ENCODE data around the gene GIN1. TPM values are rescaled to one million over a fixed set of nuclear protein-coding genes. Genes with fewer than 3 reads are reported as not detected.

Gene GIN1
- total and polyA plus RNA-seq, 9 of the 15 experiments (the other 6 are each of a cell fraction or from before 2014, with no cell fraction given) = 2.4 to 9.8 (median 7.8) TPM

DNA sequence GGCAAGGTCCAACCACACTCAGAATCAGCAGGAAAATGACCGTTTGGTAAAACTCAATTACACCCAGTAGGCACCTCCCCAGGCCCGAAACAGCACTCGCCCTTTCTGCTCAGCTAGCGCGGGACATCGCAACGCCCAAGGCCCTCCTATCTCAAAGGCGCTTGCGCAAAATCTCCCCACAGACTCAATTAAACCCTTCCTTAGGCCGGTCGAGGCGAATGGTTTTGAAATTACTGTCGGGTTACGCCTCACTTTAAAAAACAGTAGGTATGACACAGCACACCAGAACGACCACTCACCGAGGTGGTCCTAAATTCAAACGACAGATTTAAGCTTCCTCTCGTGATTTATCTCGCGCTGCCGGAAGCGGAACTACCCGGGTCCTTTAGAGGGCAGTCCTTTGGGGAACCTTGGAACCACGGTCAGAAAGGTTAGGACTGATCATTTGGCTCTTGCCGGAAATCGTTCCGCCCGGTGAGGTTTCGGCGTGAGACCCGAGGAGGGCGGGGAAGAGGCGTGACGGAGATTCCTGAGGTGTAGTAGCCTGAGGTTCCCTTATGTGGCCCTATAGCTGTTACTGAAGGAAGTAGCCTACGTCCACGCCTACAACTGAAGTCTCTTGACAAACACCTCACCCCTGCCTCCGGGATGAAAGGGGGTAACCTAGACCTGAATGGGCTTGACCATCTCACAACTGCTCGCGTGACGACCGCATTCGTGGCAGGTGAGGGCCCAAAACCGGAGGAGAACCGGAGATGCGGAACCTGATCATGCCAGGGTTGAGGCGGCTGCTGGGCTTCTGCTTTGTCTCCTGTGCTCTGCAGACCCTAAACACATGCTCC is at the start of gene GIN1, which contains the start of gene PPIP5K2 (continued):
- TF ChIP-seq CCAR2 (IDR thresholded peaks at IDR 0.05; ENCODE audit: low read depth, low read length) (no peak), FIP1L1 (IDR thresholded peaks at IDR 0.05; ENCODE audit: low read depth, low read length, poor library complexity, severe bottlenecking) (no peak), CAMTA2 (CRISPR knock-in tag; conservative IDR thresholded peaks at IDR 0.05) (no peak), SIN3B (IDR thresholded peaks at IDR 0.05; ENCODE audit: low read depth) (peak; percentile 70), RBM17 (IDR thresholded peaks at IDR 0.05; ENCODE audit: borderline replicate concordance, low read depth, low read length) (no peak), PHB2 (IDR thresholded peaks at IDR 0.05; ENCODE audit: low read depth) (no peak), ZNF23 (CRISPR knock-in tag; IDR thresholded peaks at IDR 0.05) (no peak), JUNB (CRISPR knock-in tag; conservative IDR thresholded peaks at IDR 0.05) (no peak), GABPB2 (CRISPR knock-in tag; conservative IDR thresholded peaks at IDR 0.05) (0 out of 2 replicates have a peak, but pooled peaks have one; percentile 47), PTRF (tag; IDR thresholded peaks at IDR 0.05) (no peak), POLR2A (conservative IDR thresholded peaks at IDR 0.05) (peak; percentile 94), ZNF699 (CRISPR knock-in tag; IDR thresholded peaks at IDR 0.05; ENCODE audit: insufficient replicate concordance) (no peak), ZEB2 (IDR thresholded peaks at IDR 0.05) (peak; percentile 99), SMARCB1 (IDR thresholded peaks at IDR 0.05; ENCODE audit: insufficient read length, low read depth) (no peak), ARHGAP35 (IDR thresholded peaks at IDR 0.05; ENCODE audit: partially characterized antibody) (no peak)
- TF ChIP-seq, protein P1, sequence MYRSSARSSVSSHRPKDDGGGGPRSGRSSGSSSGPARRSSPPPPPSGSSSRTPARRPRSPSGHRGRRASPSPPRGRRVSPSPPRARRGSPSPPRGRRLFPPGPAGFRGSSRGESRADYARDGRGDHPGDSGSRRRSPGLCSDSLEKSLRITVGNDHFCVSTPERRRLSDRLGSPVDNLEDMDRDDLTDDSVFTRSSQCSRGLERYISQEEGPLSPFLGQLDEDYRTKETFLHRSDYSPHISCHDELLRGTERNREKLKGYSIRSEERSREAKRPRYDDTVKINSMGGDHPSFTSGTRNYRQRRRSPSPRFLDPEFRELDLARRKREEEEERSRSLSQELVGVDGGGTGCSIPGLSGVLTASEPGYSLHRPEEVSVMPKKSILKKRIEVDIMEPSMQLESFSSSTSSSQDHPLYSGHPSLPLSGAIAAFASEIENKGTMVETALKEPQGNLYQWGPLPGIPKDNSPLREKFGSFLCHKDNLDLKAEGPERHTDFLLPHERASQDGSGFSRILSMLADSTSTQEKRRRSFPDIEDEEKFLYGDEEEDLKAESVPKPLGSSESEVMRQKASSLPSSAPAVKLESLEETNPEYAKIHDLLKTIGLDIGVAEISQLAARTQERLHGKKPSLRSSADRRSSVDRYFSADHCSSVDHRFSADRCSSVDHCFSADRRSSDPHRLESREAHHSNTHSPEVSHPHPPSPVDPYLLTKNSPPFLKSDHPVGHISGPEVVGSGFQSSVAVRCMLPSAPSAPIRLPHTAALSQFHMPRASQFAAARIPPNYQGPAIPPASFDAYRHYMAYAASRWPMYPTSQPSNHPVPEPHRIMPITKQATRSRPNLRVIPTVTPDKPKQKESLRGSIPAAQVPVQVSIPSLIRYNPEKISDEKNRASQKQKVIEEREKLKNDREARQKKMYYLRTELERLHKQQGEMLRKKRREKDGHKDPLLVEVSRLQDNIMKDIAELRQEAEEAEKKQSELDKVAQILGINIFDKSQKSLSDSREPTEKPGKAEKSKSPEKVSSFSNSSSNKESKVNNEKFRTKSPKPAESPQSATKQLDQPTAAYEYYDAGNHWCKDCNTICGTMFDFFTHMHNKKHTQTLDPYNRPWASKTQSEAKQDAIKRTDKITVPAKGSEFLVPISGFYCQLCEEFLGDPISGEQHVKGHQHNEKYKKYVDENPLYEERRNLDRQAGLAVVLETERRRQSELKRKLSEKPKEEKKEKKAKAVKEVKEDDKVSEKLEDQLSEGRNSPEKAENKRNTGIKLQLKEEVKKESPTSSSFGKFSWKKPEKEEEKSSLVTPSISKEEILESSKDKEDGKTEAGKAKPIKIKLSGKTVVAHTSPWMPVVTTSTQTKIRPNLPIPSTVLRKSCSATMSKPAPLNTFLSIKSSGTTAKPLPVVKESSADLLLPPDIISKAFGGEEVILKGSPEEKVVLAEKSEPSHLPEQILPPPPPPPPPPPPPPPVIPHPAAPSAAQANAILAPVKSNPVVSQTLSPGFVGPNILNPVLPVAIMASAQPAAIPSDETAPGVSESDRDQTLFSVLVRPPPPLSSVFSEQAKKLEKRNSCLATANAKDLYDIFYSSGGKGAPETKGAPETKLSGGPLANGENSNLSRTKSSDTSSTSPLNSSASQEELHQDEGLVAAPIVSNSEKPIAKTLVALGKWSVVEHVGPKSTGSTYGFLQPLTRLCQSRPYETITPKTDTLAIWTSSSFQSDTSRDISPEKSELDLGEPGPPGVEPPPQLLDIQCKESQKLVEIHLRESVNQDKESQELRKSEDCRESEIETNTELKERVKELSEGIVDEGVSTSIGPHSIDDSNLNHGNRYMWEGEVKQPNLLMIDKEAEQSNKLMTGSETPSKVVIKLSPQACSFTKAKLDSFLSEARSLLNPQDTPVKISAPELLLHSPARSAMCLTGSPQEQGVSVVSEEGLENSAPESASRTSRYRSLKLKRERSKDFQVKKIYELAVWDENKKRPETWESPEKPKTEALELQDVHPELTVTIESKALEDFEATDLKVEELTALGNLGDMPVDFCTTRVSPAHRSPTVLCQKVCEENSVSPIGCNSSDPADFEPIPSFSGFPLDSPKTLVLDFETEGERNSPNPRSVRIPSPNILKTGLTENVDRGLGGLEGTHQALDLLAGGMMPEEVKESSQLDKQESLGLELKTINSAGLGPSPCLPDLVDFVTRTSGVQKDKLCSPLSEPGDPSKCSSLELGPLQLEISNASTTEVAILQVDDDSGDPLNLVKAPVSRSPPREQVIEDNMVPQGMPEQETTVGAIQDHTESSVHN (IDR thresholded peaks at IDR 0.05; ENCODE audit: borderline replicate concordance in 1 of 2, low read depth in 1 of 2) = 0 out of 4 replicates have a peak, but pooled peaks of 1 of the 2 experiments have one; percentile 16
- TF ChIP-seq, protein P2, sequence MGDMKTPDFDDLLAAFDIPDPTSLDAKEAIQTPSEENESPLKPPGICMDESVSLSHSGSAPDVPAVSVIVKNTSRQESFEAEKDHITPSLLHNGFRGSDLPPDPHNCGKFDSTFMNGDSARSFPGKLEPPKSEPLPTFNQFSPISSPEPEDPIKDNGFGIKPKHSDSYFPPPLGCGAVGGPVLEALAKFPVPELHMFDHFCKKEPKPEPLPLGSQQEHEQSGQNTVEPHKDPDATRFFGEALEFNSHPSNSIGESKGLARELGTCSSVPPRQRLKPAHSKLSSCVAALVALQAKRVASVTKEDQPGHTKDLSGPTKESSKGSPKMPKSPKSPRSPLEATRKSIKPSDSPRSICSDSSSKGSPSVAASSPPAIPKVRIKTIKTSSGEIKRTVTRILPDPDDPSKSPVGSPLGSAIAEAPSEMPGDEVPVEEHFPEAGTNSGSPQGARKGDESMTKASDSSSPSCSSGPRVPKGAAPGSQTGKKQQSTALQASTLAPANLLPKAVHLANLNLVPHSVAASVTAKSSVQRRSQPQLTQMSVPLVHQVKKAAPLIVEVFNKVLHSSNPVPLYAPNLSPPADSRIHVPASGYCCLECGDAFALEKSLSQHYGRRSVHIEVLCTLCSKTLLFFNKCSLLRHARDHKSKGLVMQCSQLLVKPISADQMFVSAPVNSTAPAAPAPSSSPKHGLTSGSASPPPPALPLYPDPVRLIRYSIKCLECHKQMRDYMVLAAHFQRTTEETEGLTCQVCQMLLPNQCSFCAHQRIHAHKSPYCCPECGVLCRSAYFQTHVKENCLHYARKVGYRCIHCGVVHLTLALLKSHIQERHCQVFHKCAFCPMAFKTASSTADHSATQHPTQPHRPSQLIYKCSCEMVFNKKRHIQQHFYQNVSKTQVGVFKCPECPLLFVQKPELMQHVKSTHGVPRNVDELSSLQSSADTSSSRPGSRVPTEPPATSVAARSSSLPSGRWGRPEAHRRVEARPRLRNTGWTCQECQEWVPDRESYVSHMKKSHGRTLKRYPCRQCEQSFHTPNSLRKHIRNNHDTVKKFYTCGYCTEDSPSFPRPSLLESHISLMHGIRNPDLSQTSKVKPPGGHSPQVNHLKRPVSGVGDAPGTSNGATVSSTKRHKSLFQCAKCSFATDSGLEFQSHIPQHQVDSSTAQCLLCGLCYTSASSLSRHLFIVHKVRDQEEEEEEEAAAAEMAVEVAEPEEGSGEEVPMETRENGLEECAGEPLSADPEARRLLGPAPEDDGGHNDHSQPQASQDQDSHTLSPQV (IDR thresholded peaks at IDR 0.05) = no peak
